ENCODE measurements around the gene NSUN4.
"Not testable (repeated sequence)": the region's sequence is repeated elsewhere in the genome, so short reads cannot be mapped to it uniquely, and the experiment has no call there.

The NSUN4 gene

GRCh38 chr1:46328182-46328581 is 12.4 kb upstream of the NSUN4 start:
- DNase-seq = not testable (repeated sequence)

GRCh38 chr1:46329807-46330206 is 10.8 kb upstream of the NSUN4 start:
- DNase-seq = not testable (repeated sequence)

- not testable (repeated sequence) for DNase-seq
Observed at GRCh38 chr1:46330381-46330780, 10.2 kb upstream of the NSUN4 start.

- not testable (repeated sequence) for DNase-seq
Observed at GRCh38 chr1:46331786-46332540, 8.6 kb upstream of the NSUN4 start.

- DNase-seq = no peak
Observed at GRCh38 chr1:46333300-46334029, 7.1 kb upstream of the NSUN4 start.

- DNase-seq = no peak
Observed at GRCh38 chr1:46334030-46334384, 6.6 kb upstream of the NSUN4 start.

GRCh38 chr1:46335081-46335480 is 5.5 kb upstream of the NSUN4 start:
- no peak for DNase-seq

- not testable (repeated sequence) for DNase-seq
Observed at GRCh38 chr1:46337409-46337808, 3.2 kb upstream of the NSUN4 start.

GRCh38 chr1:46341222-46342083 is 846 bp downstream of the NSUN4 start:
- no peak for DNase-seq

- DNase-seq = peak; percentile 39
Observed at GRCh38 chr1:46342084-46342656, 1.6 kb downstream of the NSUN4 start.

GRCh38 chr1:46342677-46343350 is 2.2 kb downstream of the NSUN4 start:
- DNase-seq = no peak

GRCh38 chr1:46343351-46343695 is 2.7 kb downstream of the NSUN4 start:
- DNase-seq = no peak

- no peak for DNase-seq
Observed at GRCh38 chr1:46343705-46344104, 3.1 kb downstream of the NSUN4 start.

- DNase-seq = no peak
Observed at GRCh38 chr1:46344481-46344880, 3.9 kb downstream of the NSUN4 start.

- no peak for DNase-seq
Observed at GRCh38 chr1:46345281-46345680, 4.7 kb downstream of the NSUN4 start.

- DNase-seq = no peak
Observed at GRCh38 chr1:46352363-46352762, 11.8 kb downstream of the NSUN4 start.

GRCh38 chr1:46355920-46356319 is 15.3 kb downstream of the NSUN4 start:
- not testable (repeated sequence) for DNase-seq

- DNase-seq = no peak
Observed at GRCh38 chr1:46362158-46362557, 21.6 kb downstream of the NSUN4 start.

- DNase-seq = no peak
Observed at GRCh38 chr1:46363121-46363520, 22.5 kb downstream of the NSUN4 start.

- DNase-seq = no peak
Observed at GRCh38 chr1:46364612-46365011, 24.0 kb downstream of the NSUN4 start.

GRCh38 chr1:46365796-46366195 is 25.2 kb downstream of the NSUN4 start:
- not testable (repeated sequence) for DNase-seq

GRCh38 chr1:46367072-46367471 is 26.5 kb downstream of the NSUN4 start:
- DNase-seq = no peak

GRCh38 chr1:46367701-46368100 is 27.1 kb downstream of the NSUN4 start:
- not testable (repeated sequence) for DNase-seq
